ENCODE results near the gene NR4A1.

Gene NR4A1

GRCh38 chr12:52069327-52070184 is 18.3 kb downstream of the NR4A1 start, which contains the start of gene ATG101 (continued):
- TF ChIP-seq ZNF530 (tag by site-specific recombination; IDR thresholded peaks at IDR 0.05; ENCODE audit: low read depth) (no peak), ZSCAN30 (tag by site-specific recombination; IDR thresholded peaks at IDR 0.05) (peak; percentile 81; the same call in 1 of the 2 replicates), PATZ1 (tag by site-specific recombination; IDR thresholded peaks at IDR 0.05) (peak; percentile 74), ZNF112 (tag by site-specific recombination; IDR thresholded peaks at IDR 0.05) (no peak), FEZF1 (tag by site-specific recombination; IDR thresholded peaks at IDR 0.05) (no peak), ZNF23 (tag by site-specific recombination; IDR thresholded peaks at IDR 0.05; ENCODE audit: borderline replicate concordance) (no peak), ZBTB20 (tag by site-specific recombination; IDR thresholded peaks at IDR 0.05) (peak; percentile 21; the same call in 1 of the 2 replicates), ZFHX2 (tag by site-specific recombination; conservative IDR thresholded peaks at IDR 0.05) (peak; percentile 99), ZNF501 (tag by site-specific recombination; IDR thresholded peaks at IDR 0.05) (peak; percentile 95; the same call in 1 of the 2 replicates), MYNN (tag by site-specific recombination; IDR thresholded peaks at IDR 0.05; ENCODE audit: borderline replicate concordance) (no peak), ZBTB7A (tag by site-specific recombination; IDR thresholded peaks at IDR 0.05; ENCODE audit: low read depth) (peak; percentile 91), TRIM28 (IDR thresholded peaks at IDR 0.05; ENCODE audit: borderline replicate concordance, low read length) (peak; percentile 90; the same call in 1 of the 2 replicates), ZNF660 (tag by site-specific recombination; IDR thresholded peaks at IDR 0.05) (peak; percentile 92), ZNF2 (tag by site-specific recombination; IDR thresholded peaks at IDR 0.05) (peak; percentile 79), ZNF707 (tag by site-specific recombination; IDR thresholded peaks at IDR 0.05) (no peak), SP3 (tag by site-specific recombination; IDR thresholded peaks at IDR 0.05) (peak; percentile 95), KLF8 (tag by site-specific recombination; IDR thresholded peaks at IDR 0.05) (peak; percentile 100)
- TF ChIP-seq, protein P1, sequence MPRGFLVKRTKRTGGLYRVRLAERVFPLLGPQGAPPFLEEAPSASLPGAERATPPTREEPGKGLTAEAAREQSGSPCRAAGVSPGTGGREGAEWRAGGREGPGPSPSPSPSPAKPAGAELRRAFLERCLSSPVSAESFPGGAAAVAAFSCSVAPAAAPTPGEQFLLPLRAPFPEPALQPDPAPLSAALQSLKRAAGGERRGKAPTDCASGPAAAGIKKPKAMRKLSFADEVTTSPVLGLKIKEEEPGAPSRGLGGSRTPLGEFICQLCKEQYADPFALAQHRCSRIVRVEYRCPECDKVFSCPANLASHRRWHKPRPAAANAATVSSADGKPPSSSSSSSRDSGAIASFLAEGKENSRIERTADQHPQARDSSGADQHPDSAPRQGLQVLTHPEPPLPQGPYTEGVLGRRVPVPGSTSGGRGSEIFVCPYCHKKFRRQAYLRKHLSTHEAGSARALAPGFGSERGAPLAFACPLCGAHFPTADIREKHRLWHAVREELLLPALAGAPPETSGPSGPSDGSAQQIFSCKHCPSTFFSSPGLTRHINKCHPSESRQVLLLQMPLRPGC (tag by site-specific recombination; IDR thresholded peaks at IDR 0.05), result peak; percentile 82
- TF ChIP-seq, protein P2, sequence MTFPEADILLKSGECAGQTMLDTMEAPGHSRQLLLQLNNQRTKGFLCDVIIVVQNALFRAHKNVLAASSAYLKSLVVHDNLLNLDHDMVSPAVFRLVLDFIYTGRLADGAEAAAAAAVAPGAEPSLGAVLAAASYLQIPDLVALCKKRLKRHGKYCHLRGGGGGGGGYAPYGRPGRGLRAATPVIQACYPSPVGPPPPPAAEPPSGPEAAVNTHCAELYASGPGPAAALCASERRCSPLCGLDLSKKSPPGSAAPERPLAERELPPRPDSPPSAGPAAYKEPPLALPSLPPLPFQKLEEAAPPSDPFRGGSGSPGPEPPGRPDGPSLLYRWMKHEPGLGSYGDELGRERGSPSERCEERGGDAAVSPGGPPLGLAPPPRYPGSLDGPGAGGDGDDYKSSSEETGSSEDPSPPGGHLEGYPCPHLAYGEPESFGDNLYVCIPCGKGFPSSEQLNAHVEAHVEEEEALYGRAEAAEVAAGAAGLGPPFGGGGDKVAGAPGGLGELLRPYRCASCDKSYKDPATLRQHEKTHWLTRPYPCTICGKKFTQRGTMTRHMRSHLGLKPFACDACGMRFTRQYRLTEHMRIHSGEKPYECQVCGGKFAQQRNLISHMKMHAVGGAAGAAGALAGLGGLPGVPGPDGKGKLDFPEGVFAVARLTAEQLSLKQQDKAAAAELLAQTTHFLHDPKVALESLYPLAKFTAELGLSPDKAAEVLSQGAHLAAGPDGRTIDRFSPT (tag by site-specific recombination; IDR thresholded peaks at IDR 0.05), result peak; percentile 84
- TF ChIP-seq, protein P3, sequence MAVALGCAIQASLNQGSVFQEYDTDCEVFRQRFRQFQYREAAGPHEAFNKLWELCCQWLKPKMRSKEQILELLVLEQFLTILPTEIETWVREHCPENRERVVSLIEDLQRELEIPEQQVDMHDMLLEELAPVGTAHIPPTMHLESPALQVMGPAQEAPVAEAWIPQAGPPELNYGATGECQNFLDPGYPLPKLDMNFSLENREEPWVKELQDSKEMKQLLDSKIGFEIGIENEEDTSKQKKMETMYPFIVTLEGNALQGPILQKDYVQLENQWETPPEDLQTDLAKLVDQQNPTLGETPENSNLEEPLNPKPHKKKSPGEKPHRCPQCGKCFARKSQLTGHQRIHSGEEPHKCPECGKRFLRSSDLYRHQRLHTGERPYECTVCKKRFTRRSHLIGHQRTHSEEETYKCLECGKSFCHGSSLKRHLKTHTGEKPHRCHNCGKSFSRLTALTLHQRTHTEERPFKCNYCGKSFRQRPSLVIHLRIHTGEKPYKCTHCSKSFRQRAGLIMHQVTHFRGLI (tag by site-specific recombination; IDR thresholded peaks at IDR 0.05), result peak; percentile 69
- TF ChIP-seq, protein P4, sequence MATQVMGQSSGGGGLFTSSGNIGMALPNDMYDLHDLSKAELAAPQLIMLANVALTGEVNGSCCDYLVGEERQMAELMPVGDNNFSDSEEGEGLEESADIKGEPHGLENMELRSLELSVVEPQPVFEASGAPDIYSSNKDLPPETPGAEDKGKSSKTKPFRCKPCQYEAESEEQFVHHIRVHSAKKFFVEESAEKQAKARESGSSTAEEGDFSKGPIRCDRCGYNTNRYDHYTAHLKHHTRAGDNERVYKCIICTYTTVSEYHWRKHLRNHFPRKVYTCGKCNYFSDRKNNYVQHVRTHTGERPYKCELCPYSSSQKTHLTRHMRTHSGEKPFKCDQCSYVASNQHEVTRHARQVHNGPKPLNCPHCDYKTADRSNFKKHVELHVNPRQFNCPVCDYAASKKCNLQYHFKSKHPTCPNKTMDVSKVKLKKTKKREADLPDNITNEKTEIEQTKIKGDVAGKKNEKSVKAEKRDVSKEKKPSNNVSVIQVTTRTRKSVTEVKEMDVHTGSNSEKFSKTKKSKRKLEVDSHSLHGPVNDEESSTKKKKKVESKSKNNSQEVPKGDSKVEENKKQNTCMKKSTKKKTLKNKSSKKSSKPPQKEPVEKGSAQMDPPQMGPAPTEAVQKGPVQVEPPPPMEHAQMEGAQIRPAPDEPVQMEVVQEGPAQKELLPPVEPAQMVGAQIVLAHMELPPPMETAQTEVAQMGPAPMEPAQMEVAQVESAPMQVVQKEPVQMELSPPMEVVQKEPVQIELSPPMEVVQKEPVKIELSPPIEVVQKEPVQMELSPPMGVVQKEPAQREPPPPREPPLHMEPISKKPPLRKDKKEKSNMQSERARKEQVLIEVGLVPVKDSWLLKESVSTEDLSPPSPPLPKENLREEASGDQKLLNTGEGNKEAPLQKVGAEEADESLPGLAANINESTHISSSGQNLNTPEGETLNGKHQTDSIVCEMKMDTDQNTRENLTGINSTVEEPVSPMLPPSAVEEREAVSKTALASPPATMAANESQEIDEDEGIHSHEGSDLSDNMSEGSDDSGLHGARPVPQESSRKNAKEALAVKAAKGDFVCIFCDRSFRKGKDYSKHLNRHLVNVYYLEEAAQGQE (tag by site-specific recombination; IDR thresholded peaks at IDR 0.05), result no peak
- TF ChIP-seq, protein P5, sequence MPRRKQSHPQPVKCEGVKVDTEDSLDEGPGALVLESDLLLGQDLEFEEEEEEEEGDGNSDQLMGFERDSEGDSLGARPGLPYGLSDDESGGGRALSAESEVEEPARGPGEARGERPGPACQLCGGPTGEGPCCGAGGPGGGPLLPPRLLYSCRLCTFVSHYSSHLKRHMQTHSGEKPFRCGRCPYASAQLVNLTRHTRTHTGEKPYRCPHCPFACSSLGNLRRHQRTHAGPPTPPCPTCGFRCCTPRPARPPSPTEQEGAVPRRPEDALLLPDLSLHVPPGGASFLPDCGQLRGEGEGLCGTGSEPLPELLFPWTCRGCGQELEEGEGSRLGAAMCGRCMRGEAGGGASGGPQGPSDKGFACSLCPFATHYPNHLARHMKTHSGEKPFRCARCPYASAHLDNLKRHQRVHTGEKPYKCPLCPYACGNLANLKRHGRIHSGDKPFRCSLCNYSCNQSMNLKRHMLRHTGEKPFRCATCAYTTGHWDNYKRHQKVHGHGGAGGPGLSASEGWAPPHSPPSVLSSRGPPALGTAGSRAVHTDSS (tag by site-specific recombination; IDR thresholded peaks at IDR 0.05), result peak; percentile 99
- TF ChIP-seq, protein P6, sequence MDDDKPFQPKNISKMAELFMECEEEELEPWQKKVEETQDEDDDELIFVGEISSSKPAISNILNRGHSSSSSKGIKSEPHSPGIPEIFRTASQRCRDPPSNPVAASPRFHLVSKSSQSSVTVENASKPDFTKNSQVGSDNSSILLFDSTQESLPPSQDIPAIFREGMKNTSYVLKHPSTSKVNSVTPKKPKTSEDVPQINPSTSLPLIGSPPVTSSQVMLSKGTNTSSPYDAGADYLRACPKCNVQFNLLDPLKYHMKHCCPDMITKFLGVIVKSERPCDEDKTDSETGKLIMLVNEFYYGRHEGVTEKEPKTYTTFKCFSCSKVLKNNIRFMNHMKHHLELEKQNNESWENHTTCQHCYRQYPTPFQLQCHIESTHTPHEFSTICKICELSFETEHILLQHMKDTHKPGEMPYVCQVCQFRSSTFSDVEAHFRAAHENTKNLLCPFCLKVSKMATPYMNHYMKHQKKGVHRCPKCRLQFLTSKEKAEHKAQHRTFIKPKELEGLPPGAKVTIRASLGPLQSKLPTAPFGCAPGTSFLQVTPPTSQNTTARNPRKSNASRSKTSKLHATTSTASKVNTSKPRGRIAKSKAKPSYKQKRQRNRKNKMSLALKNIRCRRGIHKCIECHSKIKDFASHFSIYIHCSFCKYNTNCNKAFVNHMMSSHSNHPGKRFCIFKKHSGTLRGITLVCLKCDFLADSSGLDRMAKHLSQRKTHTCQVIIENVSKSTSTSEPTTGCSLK (tag by site-specific recombination; IDR thresholded peaks at IDR 0.05), result no peak
